ENCODE data around the gene MAN1A1.

Gene MAN1A1

DNA sequence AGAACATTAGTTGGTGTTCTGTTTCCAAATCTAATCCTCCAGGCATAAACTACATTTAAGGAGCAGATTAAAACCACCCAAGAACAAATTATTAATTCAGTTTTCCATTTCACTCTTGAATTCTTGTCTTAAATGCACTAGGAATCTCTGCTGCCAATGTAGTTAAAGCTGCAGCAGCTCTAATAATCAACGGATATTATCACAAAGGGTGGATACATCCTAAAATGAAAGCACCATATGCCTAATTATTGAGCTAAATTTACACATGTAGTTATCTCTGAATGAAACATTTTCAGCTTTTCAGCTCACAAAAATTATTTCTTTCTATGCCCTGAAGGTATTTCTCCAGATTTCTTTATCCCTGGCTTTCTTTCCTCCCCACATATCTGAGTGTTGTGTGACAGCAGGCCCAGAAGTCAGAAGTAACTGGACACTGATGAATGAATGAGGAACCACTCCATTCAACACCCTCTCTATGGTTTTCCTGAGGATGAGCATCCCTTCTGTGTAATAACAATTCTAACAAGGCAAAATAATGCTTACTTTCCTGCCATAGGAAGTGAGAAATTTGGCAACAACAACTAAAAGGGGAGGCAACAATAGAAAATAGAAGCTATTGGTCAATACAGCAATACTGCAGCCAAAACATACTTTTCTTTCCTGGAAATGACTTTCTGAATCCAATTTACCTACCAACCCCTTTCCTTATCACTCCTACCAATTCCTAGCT, 14.9 kb downstream of the MAN1A1 start:
- H3K9ac ChIP-seq (ENCODE audit: low read depth, low read length, poor library complexity), result no peak overlapping the region
- no CpG with 5 or more reads among the region's 1 CpG for WGBS, 2 donors (ENCODE audit: extremely low coverage in 2 of 2, insufficient read length in 2 of 2, insufficient replicate concordance in 1 of 2)
- H3K23ac ChIP-seq (ENCODE audit: low read depth, low read length, poor library complexity), result no peak overlapping the region
- H3K4me3 ChIP-seq (ENCODE audit: low read length in 2 of 2), result no peak overlapping the region
- H4K8ac ChIP-seq (ENCODE audit: low read depth, low read length), result no peak overlapping the region
- H3K4ac ChIP-seq (ENCODE audit: low read length), result no peak overlapping the region
- H2BK5ac ChIP-seq (ENCODE audit: low read length), result no peak overlapping the region
- H3K79me1 ChIP-seq (ENCODE audit: low read depth, low read length), result no peaks in the 10 kb centered on the region
- no peak overlapping the region for H3K14ac ChIP-seq (ENCODE audit: low read length)
- no peak for DNase-seq (ENCODE audit: low spot score)
- no peak overlapping the region for H2BK120ac ChIP-seq (ENCODE audit: low read depth, low read length)
- H2AFZ ChIP-seq (ENCODE audit: low read length), result no peak overlapping the region
- H3K27ac ChIP-seq (replicated peaks; ENCODE audit: low read length), result no peak overlapping the region
- H3K36me3 ChIP-seq (replicated peaks in 1 of 2; ENCODE audit: control insufficient read depth in 2 of 2, insufficient read depth in 2 of 2, low read length in 2 of 2), result no peaks in the 10 kb centered on the region
- H3K27me3 ChIP-seq (ENCODE audit: control insufficient read depth in 3 of 3, insufficient read depth in 3 of 3, low read depth in 1 of 3, low read length in 3 of 3), result no peaks in the 10 kb centered on the region
- no peak overlapping the region for H3K4me2 ChIP-seq (ENCODE audit: insufficient read depth, low read length, poor library complexity, severe bottlenecking)
- no peak overlapping the region for H4K91ac ChIP-seq (ENCODE audit: low read depth, low read length, poor library complexity)
- no peak overlapping the region for H2BK12ac ChIP-seq (ENCODE audit: low read length)
- H3K4me1 ChIP-seq (ENCODE audit: control insufficient read depth in 2 of 2, insufficient read depth in 1 of 2, low read depth in 1 of 2, low read length in 2 of 2), result no peaks in the 10 kb centered on the region
- no peak overlapping the region for H2AK5ac ChIP-seq (ENCODE audit: low read depth, low read length)
- no peak overlapping the region for H2BK15ac ChIP-seq (ENCODE audit: low read length)
- no peaks in the 10 kb centered on the region for H3K9me3 ChIP-seq (replicated peaks in 1 of 2; ENCODE audit: control insufficient read depth in 2 of 2, insufficient read depth in 1 of 2, low read depth in 1 of 2, low read length in 2 of 2)
- no peak overlapping the region for H3K18ac ChIP-seq (ENCODE audit: low read length)

DNA sequence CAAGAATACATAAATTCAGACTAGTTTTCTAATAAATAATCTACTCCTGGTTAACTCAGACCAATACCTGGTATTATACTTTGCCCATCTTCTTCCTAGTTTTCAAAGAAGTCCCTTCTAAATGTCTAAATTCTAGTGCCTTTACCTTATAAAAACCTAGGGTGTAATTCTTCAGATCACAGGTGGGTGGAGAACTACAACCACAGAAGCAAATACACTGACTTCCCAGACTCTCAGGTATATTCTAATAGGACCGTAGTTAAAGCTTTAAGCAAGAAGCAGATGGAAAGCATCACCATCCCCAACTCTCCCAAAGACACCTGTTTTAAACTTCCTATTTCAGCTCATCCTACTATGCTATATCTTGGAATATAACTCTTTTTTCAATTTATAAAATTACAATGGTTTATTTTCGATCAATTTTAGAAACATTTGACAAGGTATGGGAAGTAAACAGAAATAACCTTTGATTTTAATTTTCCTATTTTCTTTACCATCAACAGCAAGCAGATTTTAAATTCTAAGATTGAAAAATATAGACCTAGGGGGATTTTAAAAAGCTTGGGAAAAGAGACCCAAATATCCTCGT, 15.8 kb downstream of the MAN1A1 start:
- Histone ChIP-seq H2BK15ac (ENCODE audit: low read length) (no peak overlapping the region), H3K4ac (ENCODE audit: low read length) (no peak overlapping the region), H4K8ac (ENCODE audit: low read depth, low read length) (no peak overlapping the region), H3K36me3 (replicated peaks in 1 of 2; ENCODE audit: control insufficient read depth in 2 of 2, insufficient read depth in 2 of 2, low read length in 2 of 2) (no peaks in the 10 kb centered on the region), H3K9ac (ENCODE audit: low read depth, low read length, poor library complexity) (no peak overlapping the region), H2BK5ac (ENCODE audit: low read length) (no peak overlapping the region), H4K91ac (ENCODE audit: low read depth, low read length, poor library complexity) (no peak overlapping the region), H3K79me1 (ENCODE audit: low read depth, low read length) (no peaks in the 10 kb centered on the region), H3K18ac (ENCODE audit: low read length) (no peak overlapping the region), H3K4me1 (ENCODE audit: control insufficient read depth in 2 of 2, insufficient read depth in 1 of 2, low read depth in 1 of 2, low read length in 2 of 2) (peaks cover 0 to 1% of the 10 kb centered on the region in 2 donors), H2BK120ac (ENCODE audit: low read depth, low read length) (no peak overlapping the region), H3K4me2 (ENCODE audit: insufficient read depth, low read length, poor library complexity, severe bottlenecking) (no peak overlapping the region), H3K23ac (ENCODE audit: low read depth, low read length, poor library complexity) (no peak overlapping the region), H3K9me3 (replicated peaks in 1 of 2; ENCODE audit: control insufficient read depth in 2 of 2, insufficient read depth in 1 of 2, low read depth in 1 of 2, low read length in 2 of 2) (no peaks in the 10 kb centered on the region), H2BK12ac (ENCODE audit: low read length) (no peak overlapping the region), H3K27ac (replicated peaks; ENCODE audit: low read length) (no peak overlapping the region), H2AK5ac (ENCODE audit: low read depth, low read length) (no peak overlapping the region), H3K4me3 (ENCODE audit: low read length in 2 of 2) (no peak overlapping the region), H3K14ac (ENCODE audit: low read length) (no peak overlapping the region), H2AFZ (ENCODE audit: low read length) (no peak overlapping the region), H3K27me3 (ENCODE audit: control insufficient read depth in 3 of 3, insufficient read depth in 3 of 3, low read depth in 1 of 3, low read length in 3 of 3) (no peaks in the 10 kb centered on the region)
- DNase-seq (ENCODE audit: low spot score), result no peak
- no CpG with 5 or more reads among the region's 3 CpGs for WGBS, 2 donors (ENCODE audit: extremely low coverage in 2 of 2, insufficient read length in 2 of 2, insufficient replicate concordance in 1 of 2)

- H3K4me1 ChIP-seq (ENCODE audit: control insufficient read depth in 2 of 2, insufficient read depth in 1 of 2, low read depth in 1 of 2, low read length in 2 of 2), result peaks cover 0 to 1% of the 10 kb centered on the region in 2 donors
- no peak overlapping the region for H3K4me3 ChIP-seq (ENCODE audit: low read length in 2 of 2)
- H2BK5ac ChIP-seq (ENCODE audit: low read length), result no peak overlapping the region
- no peak overlapping the region for H3K27ac ChIP-seq (replicated peaks; ENCODE audit: low read length)
- H2AK5ac ChIP-seq (ENCODE audit: low read depth, low read length), result no peak overlapping the region
- H4K91ac ChIP-seq (ENCODE audit: low read depth, low read length, poor library complexity), result no peak overlapping the region
- no peak overlapping the region for H2BK15ac ChIP-seq (ENCODE audit: low read length)
- no peak overlapping the region for H2AFZ ChIP-seq (ENCODE audit: low read length)
- WGBS, 2 donors (ENCODE audit: extremely low coverage in 2 of 2, insufficient read length in 2 of 2, insufficient replicate concordance in 1 of 2), result no CpG with 5 or more reads among the region's 5 CpGs
- H3K4me2 ChIP-seq (ENCODE audit: insufficient read depth, low read length, poor library complexity, severe bottlenecking), result no peak overlapping the region
- H3K79me1 ChIP-seq (ENCODE audit: low read depth, low read length), result no peaks in the 10 kb centered on the region
- H4K8ac ChIP-seq (ENCODE audit: low read depth, low read length), result no peak overlapping the region
- no peaks in the 10 kb centered on the region for H3K27me3 ChIP-seq (ENCODE audit: control insufficient read depth in 3 of 3, insufficient read depth in 3 of 3, low read depth in 1 of 3, low read length in 3 of 3)
- H3K9ac ChIP-seq (ENCODE audit: low read depth, low read length, poor library complexity), result no peak overlapping the region
- H3K23ac ChIP-seq (ENCODE audit: low read depth, low read length, poor library complexity), result no peak overlapping the region
- no peak for DNase-seq (ENCODE audit: low spot score)
- no peak overlapping the region for H3K14ac ChIP-seq (ENCODE audit: low read length)
- H3K4ac ChIP-seq (ENCODE audit: low read length), result no peak overlapping the region
- H2BK12ac ChIP-seq (ENCODE audit: low read length), result no peak overlapping the region
- no peak overlapping the region for H3K18ac ChIP-seq (ENCODE audit: low read length)
- H2BK120ac ChIP-seq (ENCODE audit: low read depth, low read length), result no peak overlapping the region
- H3K9me3 ChIP-seq (replicated peaks in 1 of 2; ENCODE audit: control insufficient read depth in 2 of 2, insufficient read depth in 1 of 2, low read depth in 1 of 2, low read length in 2 of 2), result no peaks in the 10 kb centered on the region
- no peaks in the 10 kb centered on the region for H3K36me3 ChIP-seq (replicated peaks in 1 of 2; ENCODE audit: control insufficient read depth in 2 of 2, insufficient read depth in 2 of 2, low read length in 2 of 2)
These were observed 16.4 kb downstream of the MAN1A1 start for GRCh38 chr6:119333063-119333609.

DNA sequence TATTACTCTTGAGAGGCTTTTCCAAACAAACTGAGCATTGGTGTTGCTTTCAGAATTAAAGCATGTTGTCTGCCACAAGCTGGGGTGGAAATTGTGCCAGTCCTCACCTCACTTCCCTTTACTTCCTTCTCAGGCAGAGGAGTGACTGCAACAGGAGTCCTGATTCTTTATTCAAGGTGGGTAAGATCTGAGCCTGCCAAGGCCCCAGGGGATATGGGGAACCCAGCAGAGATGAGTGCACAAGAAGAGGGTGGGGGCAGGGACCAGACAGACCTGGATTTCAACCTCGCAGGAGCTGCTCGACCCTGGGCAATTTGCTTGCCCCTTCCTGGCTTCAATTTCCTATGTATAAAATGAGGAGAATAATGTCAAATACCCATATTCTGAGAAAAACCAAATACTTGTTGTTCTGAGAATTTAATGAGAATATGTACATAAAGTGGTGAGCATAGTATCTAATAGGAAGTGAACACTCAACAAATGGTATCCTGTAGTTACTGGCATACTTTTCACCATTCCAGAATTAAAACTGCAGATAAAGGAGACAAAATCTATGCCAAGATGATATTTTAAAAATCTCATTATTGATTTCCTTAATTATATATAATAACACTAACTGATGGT, 17.8 kb downstream of the MAN1A1 start:
- Histone ChIP-seq H3K9ac (ENCODE audit: low read depth, low read length, poor library complexity) (no peak overlapping the region), H3K23ac (ENCODE audit: low read depth, low read length, poor library complexity) (no peak overlapping the region), H3K36me3 (replicated peaks in 1 of 2; ENCODE audit: control insufficient read depth in 2 of 2, insufficient read depth in 2 of 2, low read length in 2 of 2) (no peaks in the 10 kb centered on the region), H3K4me3 (ENCODE audit: low read length in 2 of 2) (no peak overlapping the region), H3K9me3 (replicated peaks in 1 of 2; ENCODE audit: control insufficient read depth in 2 of 2, insufficient read depth in 1 of 2, low read depth in 1 of 2, low read length in 2 of 2) (no peaks in the 10 kb centered on the region), H3K27ac (replicated peaks; ENCODE audit: low read length) (no peak overlapping the region), H3K4me1 (ENCODE audit: control insufficient read depth in 2 of 2, insufficient read depth in 1 of 2, low read depth in 1 of 2, low read length in 2 of 2) (peaks cover 0 to 1% of the 10 kb centered on the region in 2 donors), H3K4me2 (ENCODE audit: insufficient read depth, low read length, poor library complexity, severe bottlenecking) (no peak overlapping the region), H4K91ac (ENCODE audit: low read depth, low read length, poor library complexity) (no peak overlapping the region), H2BK15ac (ENCODE audit: low read length) (no peak overlapping the region), H3K14ac (ENCODE audit: low read length) (no peak overlapping the region), H2BK5ac (ENCODE audit: low read length) (no peak overlapping the region), H3K18ac (ENCODE audit: low read length) (no peak overlapping the region), H3K4ac (ENCODE audit: low read length) (no peak overlapping the region), H2BK12ac (ENCODE audit: low read length) (no peak overlapping the region), H3K79me1 (ENCODE audit: low read depth, low read length) (no peaks in the 10 kb centered on the region), H4K8ac (ENCODE audit: low read depth, low read length) (no peak overlapping the region), H2AFZ (ENCODE audit: low read length) (no peak overlapping the region), H2AK5ac (ENCODE audit: low read depth, low read length) (no peak overlapping the region), H3K27me3 (ENCODE audit: control insufficient read depth in 3 of 3, insufficient read depth in 3 of 3, low read depth in 1 of 3, low read length in 3 of 3) (no peaks in the 10 kb centered on the region), H2BK120ac (ENCODE audit: low read depth, low read length) (no peak overlapping the region)
- no CpG with 5 or more reads among the region's 2 CpGs for WGBS, 2 donors (ENCODE audit: extremely low coverage in 2 of 2, insufficient read length in 2 of 2, insufficient replicate concordance in 1 of 2)
- no peak for DNase-seq (ENCODE audit: low spot score)
